ENCODE results near the gene ILDR2. TPM values are rescaled to one million over a fixed set of nuclear protein-coding genes. Genes with fewer than 3 reads are reported as not detected.

Gene ILDR2
- total and polyA plus RNA-seq, 2 donors (not counting 3 experiments of a cell fraction or from before 2014, with no cell fraction given): not detected

DNA sequence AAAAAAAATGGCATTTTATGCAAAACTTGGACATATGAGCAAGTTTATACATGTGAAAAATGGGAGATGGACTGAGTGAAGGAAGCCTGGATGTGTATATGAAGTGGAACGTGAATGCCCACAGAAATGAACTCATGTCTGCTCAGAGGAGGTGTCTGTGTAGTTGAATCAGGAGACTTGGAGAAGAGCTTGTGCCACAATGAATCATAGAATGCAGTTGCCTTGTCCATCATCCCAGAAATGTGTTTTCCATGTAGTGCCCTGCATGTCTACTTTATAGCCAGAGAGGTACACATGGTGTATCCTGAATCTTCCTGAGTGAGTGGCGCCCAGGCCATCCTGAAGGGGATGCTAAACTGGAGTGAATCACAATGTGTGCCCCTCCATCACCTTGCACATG is 2.6 kb upstream of the ILDR2 start:
- Histone ChIP-seq H3K4me1 (ENCODE audit: control insufficient read depth, extremely low read depth, insufficient read depth, low read length) (peaks cover 5% of the 10 kb centered on the region), H3K9me3 (replicated peaks; ENCODE audit: control insufficient read depth, insufficient read depth, low read length) (no peaks in the 10 kb centered on the region), H3K79me2 (ENCODE audit: control insufficient read depth, insufficient read depth, low read length) (no peaks in the 10 kb centered on the region), H2AFZ (ENCODE audit: low read depth, low read length) (no peak overlapping the region), H4K20me1 (replicated peaks; ENCODE audit: control insufficient read depth, extremely low read depth, insufficient read depth, low read length) (no peaks in the 10 kb centered on the region), H3K4me3 (replicated peaks in 1 of 3; ENCODE audit: insufficient read depth in 1 of 3, low read depth in 1 of 3, low read length in 3 of 3) (no peak overlapping the region), H3K4me2 (ENCODE audit: insufficient read depth, low read length) (no peak overlapping the region), H3K36me3 (ENCODE audit: control insufficient read depth in 2 of 2, extremely low read depth in 1 of 2, insufficient read depth in 2 of 2, low read length in 2 of 2) (no peaks in the 10 kb centered on the region), H3K27ac (ENCODE audit: insufficient read depth, low read depth, low read length) (no peak overlapping the region), H3K27me3 (ENCODE audit: control insufficient read depth in 2 of 2, insufficient read depth in 2 of 2, low read length in 2 of 2) (peaks cover 28 to 38% of the 10 kb centered on the region in 2 experiments), H3K9ac (replicated peaks; ENCODE audit: extremely low read depth, insufficient read depth, low read length) (no peak overlapping the region), H3K9me1 (replicated peaks; ENCODE audit: control insufficient read depth, extremely low read depth, insufficient read depth, low read length) (no peaks in the 10 kb centered on the region)
- no TSS peak for BruUV-seq (replicated peaks)
- dilution Hi-C loops (cut with MboI; ENCODE audit: extremely low pct_ligation_motif_present, low sequenced_read_pairs) (no loop called here), intact Hi-C loops (cut with micrococcal nuclease) (no loop called here)
- TF ChIP-seq GATA2 (IDR thresholded peaks at IDR 0.05; ENCODE audit: insufficient read depth, insufficient read length, low read depth, low read length): no peak
- no peak for TF ChIP-seq MYC (IDR thresholded peaks at IDR 0.05; ENCODE audit: low read depth, low read length)
- TF ChIP-seq POLR2AphosphoS5 (IDR thresholded peaks at IDR 0.05; ENCODE audit: insufficient read depth, low read depth, low read length): no peak
- TF ChIP-seq FOS (IDR thresholded peaks at IDR 0.05; ENCODE audit: borderline replicate concordance, insufficient read depth, low read length): no peak
- TF ChIP-seq EZH2 (IDR thresholded peaks at IDR 0.05; ENCODE audit: borderline replicate concordance, low read depth, low read length, severe bottlenecking): no peak
- no peak for TF ChIP-seq MAX (IDR thresholded peaks at IDR 0.05; ENCODE audit: insufficient read depth, insufficient read length)
- TF ChIP-seq JUN (IDR thresholded peaks at IDR 0.05; ENCODE audit: borderline replicate concordance, insufficient read depth, insufficient read length, low read depth): no peak
- no peak for TF ChIP-seq CTCF (IDR thresholded peaks at IDR 0.05; ENCODE audit: extremely low read depth in 1 of 2, insufficient read depth in 1 of 2, low read depth in 1 of 2, low read length in 2 of 2)
- no peak for TF ChIP-seq POLR2A (IDR thresholded peaks at IDR 0.05; ENCODE audit: low read depth, low read length)
- FAIRE-seq (no peak), DNase-seq (ENCODE audit: low read depth, low spot score) (no peak)
- ChIA-PET CTCF (no interaction called here), POLR2A (no interaction called here)
